ENCODE measurements around the gene USF3.

Gene USF3

GRCh38 chr3:113698956-113699355 lies 2.5 kb upstream of the USF3 start:
- no peak for FAIRE-seq
- DNase-seq (ENCODE audit: insufficient read length, low spot score) = no peak

GRCh38 chr3:113698213-113698742 lies 1.8 kb upstream of the USF3 start:
- FAIRE-seq (no peak), DNase-seq (ENCODE audit: insufficient read length, low spot score) (no peak)

- no peak for FAIRE-seq
- no peak for DNase-seq (ENCODE audit: insufficient read length, low spot score)
Observed at GRCh38 chr3:113697500-113698090, 1.2 kb upstream of the USF3 start.

- peak; percentile 95 for FAIRE-seq
Observed at GRCh38 chr3:113696658-113697499, 437 bp upstream of the USF3 start.

GRCh38 chr3:113695431-113695785 lies 1.0 kb downstream of the USF3 start:
- DNase-seq (ENCODE audit: insufficient read length, low spot score) (peak; percentile 35), FAIRE-seq (no peak)

More at GRCh38 chr3:113696658-113697499, 437 bp upstream of the USF3 start:
- DNase-seq (ENCODE audit: insufficient read length, low spot score) = peak; percentile 99

- no peak for FAIRE-seq
- DNase-seq (ENCODE audit: insufficient read length, low spot score) = no peak
Observed at GRCh38 chr3:113690482-113690881, 6.0 kb downstream of the USF3 start.

GRCh38 chr3:113685956-113686721 lies 10.3 kb downstream of the USF3 start:
- FAIRE-seq (no peak), DNase-seq (ENCODE audit: insufficient read length, low spot score) (no peak)

- DNase-seq (ENCODE audit: insufficient read length, low spot score) (no peak), FAIRE-seq (no peak)
Observed at GRCh38 chr3:113685124-113685523, 11.3 kb downstream of the USF3 start.

- FAIRE-seq (no peak), DNase-seq (ENCODE audit: insufficient read length, low spot score) (no peak)
Observed at GRCh38 chr3:113684271-113684819, 12.1 kb downstream of the USF3 start.

GRCh38 chr3:113678773-113679172 lies 17.7 kb downstream of the USF3 start:
- no peak for FAIRE-seq

GRCh38 chr3:113677737-113678136 lies 18.7 kb downstream of the USF3 start:
- FAIRE-seq = no peak
- DNase-seq (ENCODE audit: insufficient read length, low spot score) = no peak

More at GRCh38 chr3:113678773-113679172, 17.7 kb downstream of the USF3 start:
- no peak for DNase-seq (ENCODE audit: insufficient read length, low spot score)

GRCh38 chr3:113676261-113676660 lies 20.2 kb downstream of the USF3 start:
- FAIRE-seq = no peak
- no peak for DNase-seq (ENCODE audit: insufficient read length, low spot score)

- DNase-seq (ENCODE audit: insufficient read length, low spot score) = no peak
- no peak for FAIRE-seq
Observed at GRCh38 chr3:113673593-113673992, 22.8 kb downstream of the USF3 start.

GRCh38 chr3:113668015-113668414 lies 28.4 kb downstream of the USF3 start:
- FAIRE-seq (no peak), DNase-seq (ENCODE audit: insufficient read length, low spot score) (no peak)

- DNase-seq (ENCODE audit: insufficient read length, low spot score) = no peak
- FAIRE-seq = no peak
Observed at GRCh38 chr3:113664523-113665094, 31.8 kb downstream of the USF3 start.

GRCh38 chr3:113663761-113664160 lies 32.7 kb downstream of the USF3 start:
- DNase-seq (ENCODE audit: insufficient read length, low spot score) (no peak), FAIRE-seq (no peak)

- DNase-seq (ENCODE audit: insufficient read length, low spot score) = no peak
- FAIRE-seq = no peak
Observed at GRCh38 chr3:113663324-113663750, 33.1 kb downstream of the USF3 start.

- DNase-seq (ENCODE audit: insufficient read length, low spot score) (no peak), FAIRE-seq (no peak)
Observed at GRCh38 chr3:113662824-113663223, 33.6 kb downstream of the USF3 start.

GRCh38 chr3:113660896-113661295 lies 35.5 kb downstream of the USF3 start:
- no peak for DNase-seq (ENCODE audit: insufficient read length, low spot score)
- no peak for FAIRE-seq

GRCh38 chr3:113660458-113660857 lies 36.0 kb downstream of the USF3 start:
- no peak for DNase-seq (ENCODE audit: insufficient read length, low spot score)
- no peak for FAIRE-seq

GRCh38 chr3:113659996-113660395 lies 36.4 kb downstream of the USF3 start:
- no peak for FAIRE-seq
- DNase-seq (ENCODE audit: insufficient read length, low spot score) = no peak
